BE2C (cell line): ENCODE measurements around the gene MRPL52.

Experiments used
- DNase-seq: peaks from one replicate; pipeline ENCODE4 v3.0.0-alpha.2; 2020
- H3K27me3 ChIP-seq: fragments of 250-450 bp; sonication (Bioruptor Pico); 2 replicates; pipeline ENCODE4 v1.5.1; 2020; ENCODE audit warnings: mild to moderate bottlenecking
- H3K36me3 ChIP-seq: fragments of 250-450 bp; sonication (Bioruptor Pico); 2 replicates; pipeline ENCODE4 v1.5.1; 2020; ENCODE audit warnings: mild to moderate bottlenecking
- H3K4me1 ChIP-seq: fragments of 250-450 bp; sonication (Bioruptor Pico); 2 replicates; pipeline ENCODE4 v1.5.1; 2020
- H3K4me3 ChIP-seq: 2 replicates; pipeline ENCODE4 v1.5.1; 2011; ENCODE audit warnings: low read depth, low read length
- H3K9me3 ChIP-seq: fragments of 250-450 bp; sonication (Bioruptor Pico); 2 replicates; pipeline ENCODE4 v1.5.1; 2020
- CTCF ChIP-seq: IDR thresholded peaks from 2 replicates; pipeline ENCODE4 v1.5.1; 2012; ENCODE audit warnings: mild to moderate bottlenecking, low read depth, low read length

The MRPL52 gene

DNA sequence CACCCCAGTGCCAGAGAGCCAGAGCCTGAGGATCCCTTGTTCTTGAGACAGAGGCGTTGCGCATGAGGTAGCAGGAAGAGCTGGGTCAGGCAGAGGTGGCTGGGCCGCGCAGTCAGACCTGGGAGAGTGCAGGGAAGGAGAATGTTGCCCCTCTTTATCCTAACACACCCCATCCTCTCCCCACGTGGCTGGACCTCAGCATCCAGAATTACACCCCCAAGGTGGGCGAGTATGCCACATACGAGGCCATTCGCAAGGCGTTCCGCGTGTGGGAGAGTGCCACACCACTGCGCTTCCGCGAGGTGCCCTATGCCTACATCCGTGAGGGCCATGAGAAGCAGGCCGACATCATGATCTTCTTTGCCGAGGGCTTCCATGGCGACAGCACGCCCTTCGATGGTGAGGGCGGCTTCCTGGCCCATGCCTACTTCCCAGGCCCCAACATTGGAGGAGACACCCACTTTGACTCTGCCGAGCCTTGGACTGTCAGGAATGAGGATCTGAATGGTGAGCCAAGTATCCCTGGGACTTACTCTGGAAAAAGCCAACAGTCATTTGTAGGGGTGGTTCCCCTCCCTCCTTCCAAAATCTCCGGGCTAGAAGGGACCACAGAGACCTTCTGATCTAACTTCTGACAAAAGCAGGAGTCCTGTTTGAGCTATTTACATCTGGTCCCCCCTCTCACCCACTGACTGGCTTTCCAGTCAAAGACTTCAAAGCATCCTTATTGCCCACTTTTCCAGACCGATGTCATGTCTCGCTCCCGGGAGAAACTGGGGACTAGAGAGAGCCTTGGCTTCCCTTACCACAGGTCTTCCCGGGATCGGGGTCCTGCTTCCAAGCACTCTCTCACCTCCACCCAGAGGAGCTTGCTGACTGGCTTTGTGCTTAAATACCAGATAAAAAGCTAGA lies 12.8 kb downstream of the MRPL52 start:
- H3K36me3 ChIP-seq, result no peaks in the 10 kb centered on the region
- no peak for TF ChIP-seq CTCF
- DNase-seq, result no peak

DNA sequence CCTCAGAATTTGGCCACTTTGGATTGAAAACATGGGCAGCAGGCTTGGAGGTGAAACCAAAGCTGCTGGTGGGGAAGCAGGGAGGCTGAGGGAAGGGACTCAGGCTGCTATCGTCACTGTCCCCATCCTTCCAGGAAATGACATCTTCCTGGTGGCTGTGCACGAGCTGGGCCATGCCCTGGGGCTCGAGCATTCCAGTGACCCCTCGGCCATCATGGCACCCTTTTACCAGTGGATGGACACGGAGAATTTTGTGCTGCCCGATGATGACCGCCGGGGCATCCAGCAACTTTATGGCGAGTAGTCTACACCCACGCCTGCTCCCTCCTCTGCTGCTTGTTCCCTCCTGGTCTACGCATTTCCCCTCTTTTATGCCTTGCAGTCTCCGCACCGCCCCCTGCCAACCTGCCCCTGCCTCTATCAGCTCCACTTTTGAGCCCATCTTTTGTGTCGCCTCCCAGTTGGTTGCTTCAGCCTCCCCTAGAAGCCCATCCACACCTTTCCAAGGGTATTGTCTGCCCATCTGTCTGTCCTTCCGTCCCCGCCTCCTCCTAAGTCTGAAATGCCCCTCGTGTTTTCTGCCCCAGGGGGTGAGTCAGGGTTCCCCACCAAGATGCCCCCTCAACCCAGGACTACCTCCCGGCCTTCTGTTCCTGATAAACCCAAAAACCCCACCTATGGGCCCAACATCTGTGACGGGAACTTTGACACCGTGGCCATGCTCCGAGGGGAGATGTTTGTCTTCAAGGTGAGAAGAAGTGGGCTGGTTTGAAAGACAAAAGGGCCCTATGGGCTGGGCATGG lies 13.6 kb downstream of the MRPL52 start:
- H3K27me3 ChIP-seq, result no peaks in the 10 kb centered on the region
- no peaks in the 10 kb centered on the region for H3K36me3 ChIP-seq
- no peak overlapping the region for H3K4me3 ChIP-seq
- no peak for TF ChIP-seq CTCF
- H3K9me3 ChIP-seq, result no peaks in the 10 kb centered on the region
- H3K4me1 ChIP-seq, result no peaks in the 10 kb centered on the region
- DNase-seq, result no peak

More for the DNA sequence above, 12.8 kb downstream of the MRPL52 start:
- H3K9me3 ChIP-seq, result no peaks in the 10 kb centered on the region
- H3K4me3 ChIP-seq, result no peak overlapping the region
- H3K4me1 ChIP-seq, result no peaks in the 10 kb centered on the region
- H3K27me3 ChIP-seq, result peaks cover 6% of the 10 kb centered on the region

- no peak for TF ChIP-seq CTCF
- H3K36me3 ChIP-seq, result no peaks in the 10 kb centered on the region
- no peak overlapping the region for H3K4me3 ChIP-seq
- no peak for DNase-seq
- no peaks in the 10 kb centered on the region for H3K27me3 ChIP-seq
- H3K4me1 ChIP-seq, result no peaks in the 10 kb centered on the region
- H3K9me3 ChIP-seq, result no peaks in the 10 kb centered on the region
These were observed 14.8 kb downstream of the MRPL52 start for GRCh38 chr14:22844221-22845102.

GRCh38 chr14:22845103-22845394 lies 15.4 kb downstream of the MRPL52 start:
- TF ChIP-seq CTCF, result no peak
- Histone ChIP-seq H3K9me3 (no peaks in the 10 kb centered on the region), H3K27me3 (no peaks in the 10 kb centered on the region), H3K4me3 (no peak overlapping the region), H3K36me3 (no peaks in the 10 kb centered on the region), H3K4me1 (no peaks in the 10 kb centered on the region)
- no peak for DNase-seq

DNA sequence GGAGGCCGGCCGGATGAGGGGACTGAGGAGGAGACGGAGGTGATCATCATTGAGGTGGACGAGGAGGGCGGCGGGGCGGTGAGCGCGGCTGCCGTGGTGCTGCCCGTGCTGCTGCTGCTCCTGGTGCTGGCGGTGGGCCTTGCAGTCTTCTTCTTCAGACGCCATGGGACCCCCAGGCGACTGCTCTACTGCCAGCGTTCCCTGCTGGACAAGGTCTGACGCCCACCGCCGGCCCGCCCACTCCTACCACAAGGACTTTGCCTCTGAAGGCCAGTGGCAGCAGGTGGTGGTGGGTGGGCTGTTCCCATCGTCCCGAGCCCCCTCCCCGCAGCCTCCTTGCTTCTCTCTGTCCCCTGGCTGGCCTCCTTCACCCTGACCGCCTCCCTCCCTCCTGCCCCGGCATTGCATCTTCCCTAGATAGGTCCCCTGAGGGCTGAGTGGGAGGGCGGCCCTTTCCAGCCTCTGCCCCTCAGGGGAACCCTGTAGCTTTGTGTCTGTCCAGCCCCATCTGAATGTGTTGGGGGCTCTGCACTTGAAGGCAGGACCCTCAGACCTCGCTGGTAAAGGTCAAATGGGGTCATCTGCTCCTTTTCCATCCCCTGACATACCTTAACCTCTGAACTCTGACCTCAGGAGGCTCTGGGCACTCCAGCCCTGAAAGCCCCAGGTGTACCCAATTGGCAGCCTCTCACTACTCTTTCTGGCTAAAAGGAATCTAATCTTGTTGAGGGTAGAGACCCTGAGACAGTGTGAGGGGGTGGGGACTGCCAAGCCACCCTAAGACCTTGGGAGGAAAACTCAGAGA lies 16.3 kb downstream of the MRPL52 start:
- no peaks in the 10 kb centered on the region for H3K36me3 ChIP-seq
- no peaks in the 10 kb centered on the region for H3K4me1 ChIP-seq
- TF ChIP-seq CTCF, result no peak
- no peaks in the 10 kb centered on the region for H3K9me3 ChIP-seq
- no peak overlapping the region for H3K4me3 ChIP-seq
- no peaks in the 10 kb centered on the region for H3K27me3 ChIP-seq
- no peak for DNase-seq
